Immature natural killer cell (primary cell): Measurements from ENCODE around the gene SLC25A21. TPM values are rescaled to one million over a fixed set of nuclear protein-coding genes. Genes with fewer than 3 reads are reported as not detected.
"Not testable (repeated sequence)": the region's sequence is repeated elsewhere in the genome, so short reads cannot be mapped to it uniquely, and the experiment has no call there.

ENCODE experiments used
- DNase-seq, 3 donors: peaks; one replicate each; pipeline ENCODE4 v3.0.0; 2022; ENCODE audit warnings: mixed read lengths in 1 of 3
- H3K27ac Mint-ChIP-seq, 6 donors: one replicate each; pipeline ENCODE4 v1.8.0; 2020; ENCODE audit warnings: mixed read lengths in 6 of 6, mild to moderate bottlenecking in 5 of 6, inconsistent platforms in 4 of 6, moderate library complexity in 3 of 6
- H3K27me3 Mint-ChIP-seq, 3 donors: one replicate each; pipeline ENCODE4 v1.8.0; 2020 to 2021; ENCODE audit warnings: low read depth in 3 of 3, mild to moderate bottlenecking in 3 of 3, mixed read lengths in 3 of 3, moderate library complexity in 3 of 3, inconsistent platforms in 1 of 3
- H3K36me3 Mint-ChIP-seq, 3 donors: one replicate each; pipeline ENCODE4 v1.8.0; 2020; ENCODE audit warnings: mixed read lengths in 3 of 3, inconsistent platforms in 2 of 3, mild to moderate bottlenecking in 2 of 3
- H3K4me1 Mint-ChIP-seq, 2 donors: one replicate each; pipeline ENCODE4 v1.8.0; 2020; ENCODE audit warnings: inconsistent platforms in 2 of 2, mild to moderate bottlenecking in 2 of 2, mixed read lengths in 2 of 2, moderate library complexity in 1 of 2
- H3K4me3 Mint-ChIP-seq, 5 donors: one replicate each; pipeline ENCODE4 v1.8.0; 2020; ENCODE audit warnings: mild to moderate bottlenecking in 5 of 5, mixed read lengths in 5 of 5, inconsistent platforms in 3 of 5, moderate library complexity in 3 of 5
- H3K9me3 Mint-ChIP-seq, 6 donors: one replicate each; pipeline ENCODE4 v1.8.0; 2020; ENCODE audit warnings: mild to moderate bottlenecking in 6 of 6, mixed read lengths in 6 of 6, inconsistent platforms in 4 of 6, moderate library complexity in 3 of 6
- polyA plus RNA-seq, 3 donors: library from polyadenylated mRNA; unstranded; fragments of 300-500 nt; fragmentation: Illumina TruSeq; gene quantifications; one replicate each; pipeline ENCODE4 v1.2.3, GENCODE V29; 2021

The SLC25A21 gene
- not detected for polyA plus RNA-seq

GRCh38 chr14:37172024-37172869, at the start of gene SLC25A21:
Gene SLC25A21, minus strand, starts transcription at chr14:37172606.
- H3K4me1 Mint-ChIP-seq: no peaks in the 10 kb centered on the region
- H3K27me3 Mint-ChIP-seq: peaks cover 0 to 5% (median 0%) of the 10 kb centered on the region in 3 donors
- no peak for DNase-seq
- peak within 1 kb of the TSS in 2 of 5 donors; percentile 33 to 56 for H3K4me3 Mint-ChIP-seq
- H3K27ac Mint-ChIP-seq: no peak within 1 kb of the TSS
- H3K36me3 Mint-ChIP-seq: peaks cover 0 to 4% (median 0%) of the 10 kb centered on the region in 3 donors
- peaks cover 5 to 28% (median 12%) of the 10 kb centered on the region in 6 donors for H3K9me3 Mint-ChIP-seq

GRCh38 chr14:37221073-37221472, 48.7 kb upstream of the SLC25A21 start:
- Mint-ChIP-seq H3K9me3 (peaks cover 16 to 51% (median 19%) of the 10 kb centered on the region in 6 donors), H3K27ac (no peak overlapping the region), H3K4me1 (no peaks in the 10 kb centered on the region), H3K4me3 (no peak overlapping the region), H3K36me3 (no peaks in the 10 kb centered on the region), H3K27me3 (peaks cover 0 to 2% (median 0%) of the 10 kb centered on the region in 3 donors)
- DNase-seq: no peak

- H3K4me1 Mint-ChIP-seq: no peaks in the 10 kb centered on the region
- no peak overlapping the region for H3K4me3 Mint-ChIP-seq
- H3K27ac Mint-ChIP-seq: no peak overlapping the region
- DNase-seq: no peak
- H3K36me3 Mint-ChIP-seq: no peaks in the 10 kb centered on the region
- H3K27me3 Mint-ChIP-seq: peaks cover 0 to 4% (median 0%) of the 10 kb centered on the region in 3 donors
- H3K9me3 Mint-ChIP-seq: peaks cover 10 to 59% (median 27%) of the 10 kb centered on the region in 6 donors
Observed at GRCh38 chr14:37215345-37215744, 42.9 kb upstream of the SLC25A21 start.

GRCh38 chr14:37213016-37213415, 40.6 kb upstream of the SLC25A21 start:
- Mint-ChIP-seq H3K36me3 (no peaks in the 10 kb centered on the region), H3K4me1 (no peaks in the 10 kb centered on the region), H3K9me3 (peaks cover 11 to 65% (median 31%) of the 10 kb centered on the region in 6 donors), H3K27me3 (peaks cover 0 to 4% (median 0%) of the 10 kb centered on the region in 3 donors), H3K27ac (no peak overlapping the region), H3K4me3 (no peak overlapping the region)
- DNase-seq: no peak

- H3K27me3 Mint-ChIP-seq: peaks cover 0 to 5% (median 0%) of the 10 kb centered on the region in 3 donors
- no peaks in the 10 kb centered on the region for H3K36me3 Mint-ChIP-seq
- H3K4me1 Mint-ChIP-seq: no peaks in the 10 kb centered on the region
- H3K4me3 Mint-ChIP-seq: no peak overlapping the region
- no peak for DNase-seq
- H3K9me3 Mint-ChIP-seq: peaks cover 11 to 52% (median 36%) of the 10 kb centered on the region in 6 donors
- H3K27ac Mint-ChIP-seq: no peak overlapping the region
Observed at GRCh38 chr14:37210448-37210847, 38.0 kb upstream of the SLC25A21 start.

- H3K27ac Mint-ChIP-seq, H3K4me1 Mint-ChIP-seq, H3K36me3 Mint-ChIP-seq, H3K4me3 Mint-ChIP-seq, H3K27me3 Mint-ChIP-seq, DNase-seq: not testable (repeated sequence)
- peaks cover 12 to 51% (median 34%) of the 10 kb centered on the region in 6 donors for H3K9me3 Mint-ChIP-seq
Observed at GRCh38 chr14:37209617-37210016, 37.2 kb upstream of the SLC25A21 start.

GRCh38 chr14:37205623-37206605, 33.5 kb upstream of the SLC25A21 start:
- not testable (repeated sequence) for H3K4me3 Mint-ChIP-seq, H3K36me3 Mint-ChIP-seq, H3K4me1 Mint-ChIP-seq, H3K27ac Mint-ChIP-seq, DNase-seq, H3K27me3 Mint-ChIP-seq
- H3K9me3 Mint-ChIP-seq: peaks cover 10 to 39% (median 25%) of the 10 kb centered on the region in 6 donors

- H3K4me3 Mint-ChIP-seq: no peak overlapping the region
- peaks cover 3 to 33% (median 17%) of the 10 kb centered on the region in 6 donors for H3K9me3 Mint-ChIP-seq
- H3K4me1 Mint-ChIP-seq: no peaks in the 10 kb centered on the region
- peaks cover 0 to 4% (median 0%) of the 10 kb centered on the region in 3 donors for H3K36me3 Mint-ChIP-seq
- H3K27ac Mint-ChIP-seq: no peak overlapping the region
- no peak for DNase-seq
- H3K27me3 Mint-ChIP-seq: peaks cover 0 to 3% (median 2%) of the 10 kb centered on the region in 3 donors
Observed at GRCh38 chr14:37203423-37203822, 31.0 kb upstream of the SLC25A21 start.

- H3K9me3 Mint-ChIP-seq: peaks cover 3 to 38% (median 17%) of the 10 kb centered on the region in 6 donors
- H3K27me3 Mint-ChIP-seq: peaks cover 0 to 3% (median 2%) of the 10 kb centered on the region in 3 donors
- DNase-seq: no peak
- no peak overlapping the region for H3K27ac Mint-ChIP-seq
- no peak overlapping the region for H3K4me3 Mint-ChIP-seq
- H3K4me1 Mint-ChIP-seq: no peaks in the 10 kb centered on the region
- peaks cover 0 to 4% (median 0%) of the 10 kb centered on the region in 3 donors for H3K36me3 Mint-ChIP-seq
Observed at GRCh38 chr14:37202812-37203211, 30.4 kb upstream of the SLC25A21 start.

- Mint-ChIP-seq H3K27ac (no peak overlapping the region), H3K4me1 (peaks cover 0 to 4% of the 10 kb centered on the region in 2 donors), H3K36me3 (peaks cover 0 to 4% (median 0%) of the 10 kb centered on the region in 3 donors), H3K9me3 (peaks cover 3 to 37% (median 16%) of the 10 kb centered on the region in 6 donors), H3K4me3 (no peak overlapping the region), H3K27me3 (peaks cover 0 to 4% (median 2%) of the 10 kb centered on the region in 3 donors)
- DNase-seq: no peak
Observed at GRCh38 chr14:37202265-37202664, 29.9 kb upstream of the SLC25A21 start.

GRCh38 chr14:37201724-37202123, 29.3 kb upstream of the SLC25A21 start:
- peaks cover 3 to 33% (median 13%) of the 10 kb centered on the region in 6 donors for H3K9me3 Mint-ChIP-seq
- no peak overlapping the region for H3K27ac Mint-ChIP-seq
- no peak for DNase-seq
- no peak overlapping the region for H3K4me3 Mint-ChIP-seq
- H3K36me3 Mint-ChIP-seq: peaks cover 0 to 4% (median 0%) of the 10 kb centered on the region in 3 donors
- peaks cover 0 to 8% of the 10 kb centered on the region in 2 donors for H3K4me1 Mint-ChIP-seq
- H3K27me3 Mint-ChIP-seq: peaks cover 0 to 5% (median 2%) of the 10 kb centered on the region in 3 donors

GRCh38 chr14:37198907-37199306, 26.5 kb upstream of the SLC25A21 start:
- peaks cover 0 to 2% (median 2%) of the 10 kb centered on the region in 3 donors for H3K27me3 Mint-ChIP-seq
- no peaks in the 10 kb centered on the region for H3K36me3 Mint-ChIP-seq
- no peak for DNase-seq
- no peak overlapping the region for H3K4me3 Mint-ChIP-seq
- H3K27ac Mint-ChIP-seq: no peak overlapping the region
- peaks cover 0 to 8% of the 10 kb centered on the region in 2 donors for H3K4me1 Mint-ChIP-seq
- H3K9me3 Mint-ChIP-seq: peaks cover 2 to 35% (median 8%) of the 10 kb centered on the region in 6 donors

- Mint-ChIP-seq H3K9me3 (peaks cover 2 to 36% (median 8%) of the 10 kb centered on the region in 6 donors), H3K4me3 (peak overlapping the region in 4 of 5 donors; percentile 18 to 70 (median 40)), H3K27me3 (peaks cover 0 to 2% (median 2%) of the 10 kb centered on the region in 3 donors), H3K27ac (no peak overlapping the region), H3K4me1 (peaks cover 0 to 8% of the 10 kb centered on the region in 2 donors), H3K36me3 (no peaks in the 10 kb centered on the region)
- no peak for DNase-seq
Observed at GRCh38 chr14:37198273-37198598, 25.8 kb upstream of the SLC25A21 start.
